Fibroblast of skin of abdomen (primary cell): Measurements from ENCODE around the gene FOXP2.

Experiments
- DNase-seq: peaks from one replicate; pipeline ENCODE4 v3.0.0-alpha.2; 2013

Gene FOXP2

DNA sequence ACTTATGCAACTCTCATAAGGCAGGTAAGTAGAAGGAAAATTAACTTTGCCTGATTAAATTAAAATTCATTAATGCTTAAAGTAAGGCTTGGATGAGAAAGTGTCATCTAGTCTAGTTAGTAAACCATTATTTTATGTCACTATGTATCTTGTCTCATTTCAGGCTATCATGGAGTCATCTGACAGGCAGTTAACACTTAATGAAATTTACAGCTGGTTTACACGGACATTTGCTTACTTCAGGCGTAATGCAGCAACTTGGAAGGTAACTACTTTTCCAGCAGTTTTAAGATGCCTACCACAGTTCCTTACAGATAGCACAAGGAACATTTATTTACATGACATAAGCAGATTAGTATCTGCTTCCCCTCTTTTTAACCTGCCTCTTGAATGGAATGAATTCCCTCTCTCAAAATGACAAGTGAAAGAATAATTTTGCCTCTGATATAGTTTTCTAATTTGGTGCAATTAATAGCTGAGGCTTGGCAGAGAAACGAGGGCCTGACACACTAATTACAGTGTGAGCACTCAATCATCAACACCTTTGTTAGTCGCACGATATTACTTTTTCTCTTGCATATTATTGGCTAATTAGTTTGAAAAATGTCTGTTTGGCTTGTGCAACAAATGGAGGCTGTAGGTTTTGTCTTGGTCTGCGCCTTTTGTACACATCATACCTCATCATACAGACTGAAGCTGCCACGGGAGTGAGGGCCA, 245.0 kb downstream of the FOXP2 start:
- DNase-seq, result no peak

DNA sequence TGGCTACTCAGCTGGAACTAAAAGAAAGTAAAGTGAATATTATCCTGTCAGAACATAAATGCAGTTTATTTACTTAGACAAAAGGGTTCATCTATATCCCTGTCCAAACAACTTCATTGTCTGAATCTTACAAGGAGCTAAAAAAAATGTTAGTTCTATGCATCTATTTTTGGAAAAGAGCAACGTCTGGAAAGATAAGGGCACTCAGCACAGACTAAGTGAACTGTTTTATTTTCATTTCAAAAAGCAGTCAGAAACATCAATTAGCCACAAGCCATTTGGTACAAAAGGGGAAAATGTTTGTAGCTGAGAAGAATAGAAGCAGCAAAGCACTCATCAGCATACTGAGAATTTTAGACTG, 245.5 kb downstream of the FOXP2 start:
- DNase-seq, result no peak

- no peak for DNase-seq
These were observed 246.1 kb downstream of the FOXP2 start for GRCh38 chr7:114660753-114661152.

- no peak for DNase-seq
These were observed 247.5 kb downstream of the FOXP2 start for GRCh38 chr7:114662002-114662677.

DNA sequence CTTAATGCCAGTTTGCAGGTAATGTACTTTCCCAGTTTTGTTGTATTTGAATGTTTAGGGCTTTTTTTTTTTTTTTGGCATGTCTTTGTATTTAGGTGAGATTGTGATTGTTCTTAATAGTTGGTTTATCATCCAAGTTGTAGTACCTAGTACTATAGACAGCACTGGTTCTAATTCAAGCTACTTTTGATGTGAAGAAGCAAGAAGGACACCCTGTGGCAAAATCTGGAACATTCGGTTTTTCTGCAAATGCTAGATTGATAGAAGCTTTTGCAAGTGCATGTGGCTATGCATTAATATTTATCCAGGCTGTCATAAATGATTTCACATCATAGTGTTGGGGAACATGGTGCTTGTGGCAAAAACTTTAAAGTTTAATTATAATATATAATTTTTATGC, 248.9 kb downstream of the FOXP2 start:
- DNase-seq, result peak; percentile 32

DNA sequence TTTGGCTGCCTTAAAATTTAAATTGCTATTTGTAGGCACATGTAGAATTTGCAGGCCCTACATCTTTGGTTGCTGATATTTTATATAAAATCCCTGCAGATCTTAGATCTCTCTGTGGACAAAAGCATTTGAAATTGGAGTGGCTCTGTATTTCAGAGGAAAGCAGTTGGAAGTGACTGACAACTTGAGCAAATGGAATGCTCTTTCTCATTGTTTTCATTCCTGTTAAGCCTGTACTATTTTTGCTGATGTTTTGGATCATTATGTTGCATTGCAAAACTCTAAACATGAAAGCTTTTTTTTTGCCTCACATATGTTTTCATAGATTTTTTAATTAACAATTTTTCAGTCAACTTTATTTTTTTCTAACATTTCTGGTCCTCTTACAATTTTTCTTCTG, 256.1 kb downstream of the FOXP2 start:
- peak; percentile 18 for DNase-seq

DNA sequence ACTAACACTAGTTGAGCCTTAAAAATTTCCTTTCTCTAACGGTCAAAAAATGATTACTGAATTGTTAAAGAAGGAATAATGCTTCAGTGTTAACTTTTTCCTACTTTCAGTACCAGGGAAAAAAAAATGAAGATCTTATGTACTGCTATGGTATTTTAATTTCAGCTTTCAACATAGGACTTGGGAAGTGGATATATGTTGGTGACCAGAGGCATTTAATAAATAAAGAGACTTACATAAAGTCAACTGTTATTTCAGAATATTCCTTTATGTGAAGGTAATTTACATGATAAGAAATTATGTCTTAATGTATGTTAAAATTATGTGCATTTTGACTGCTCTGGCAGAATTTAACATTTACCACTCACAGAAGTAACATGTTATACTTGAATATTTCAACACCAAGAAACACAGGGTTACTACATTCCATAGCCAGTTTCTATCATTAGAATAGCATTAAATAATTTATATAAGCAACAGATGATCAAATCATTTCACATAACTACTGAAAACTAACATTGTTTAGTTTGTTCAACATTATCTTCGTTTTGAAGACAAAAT, 257.0 kb downstream of the FOXP2 start:
- DNase-seq, result no peak

- DNase-seq, result no peak
These were observed 263.5 kb downstream of the FOXP2 start for GRCh38 chr7:114678116-114678515.

- no peak for DNase-seq
These were observed 272.6 kb downstream of the FOXP2 start for GRCh38 chr7:114687238-114687637.

DNA sequence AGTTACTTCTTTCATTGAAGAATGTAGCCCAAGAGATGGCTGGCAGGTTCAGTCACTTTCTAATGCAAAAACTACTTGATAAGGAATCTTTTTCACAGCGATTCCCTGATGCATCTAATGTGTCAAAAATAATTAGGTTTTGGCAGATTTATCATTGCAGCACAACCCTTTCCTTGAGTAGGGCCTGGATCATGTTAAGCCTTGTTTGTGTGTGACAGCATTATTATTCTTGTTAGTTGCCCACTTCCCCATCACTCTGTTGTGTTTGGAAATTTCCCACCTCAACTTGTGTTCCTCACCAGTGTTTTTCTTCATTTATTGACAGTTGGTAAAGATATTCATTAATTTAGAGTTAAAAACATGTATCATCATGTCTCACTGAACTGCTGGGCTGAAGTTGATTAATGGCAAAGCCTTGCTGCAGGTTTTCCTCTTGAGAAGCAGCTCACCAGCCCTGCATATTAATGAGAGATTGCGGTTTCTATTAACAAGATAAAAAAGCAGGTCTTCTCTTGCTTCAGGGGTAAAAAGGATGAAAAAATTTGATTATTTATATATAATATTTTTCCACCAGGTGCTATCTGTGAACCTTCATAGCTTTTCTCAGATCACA, 273.9 kb downstream of the FOXP2 start:
- no peak for DNase-seq

DNA sequence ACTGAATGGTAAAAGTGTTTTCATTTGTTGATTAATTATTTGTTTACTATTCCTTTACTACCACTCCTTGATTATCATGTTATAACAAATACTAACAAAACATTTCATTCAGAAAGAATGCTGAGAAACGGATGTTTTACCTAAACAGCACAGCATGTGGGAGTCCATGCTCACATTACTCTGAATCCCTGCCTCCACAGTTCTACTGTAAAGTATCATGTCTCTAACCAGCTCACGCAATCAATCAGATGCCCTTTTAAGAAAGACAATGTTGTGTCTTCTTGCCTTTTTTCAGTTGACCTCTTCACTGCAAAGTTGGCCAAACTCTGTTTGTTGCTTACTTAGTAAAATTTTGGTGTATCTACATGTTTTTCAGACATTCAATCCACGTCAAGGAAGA, 274.8 kb downstream of the FOXP2 start:
- DNase-seq, result no peak

- DNase-seq, result no peak
These were observed 277.0 kb downstream of the FOXP2 start for GRCh38 chr7:114691605-114692004.

DNA sequence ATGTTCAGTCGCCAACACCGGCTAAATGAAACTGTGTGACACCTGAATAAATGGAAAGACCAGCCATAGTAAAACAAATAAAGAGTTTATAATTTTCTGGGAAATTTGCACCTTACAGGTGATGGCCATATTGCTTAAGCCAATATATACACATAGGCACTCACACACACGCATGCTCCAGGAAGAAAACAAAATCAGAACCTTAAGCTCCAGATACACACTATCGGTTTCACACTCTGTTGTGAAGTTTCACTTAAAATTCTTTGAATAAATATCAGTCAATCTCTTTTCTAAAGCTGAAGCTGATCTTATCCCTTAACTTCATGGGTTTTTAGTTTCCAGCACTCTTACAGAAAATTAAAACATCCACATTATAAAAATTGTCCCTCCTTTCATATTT, 280.6 kb downstream of the FOXP2 start:
- DNase-seq, result no peak

DNA sequence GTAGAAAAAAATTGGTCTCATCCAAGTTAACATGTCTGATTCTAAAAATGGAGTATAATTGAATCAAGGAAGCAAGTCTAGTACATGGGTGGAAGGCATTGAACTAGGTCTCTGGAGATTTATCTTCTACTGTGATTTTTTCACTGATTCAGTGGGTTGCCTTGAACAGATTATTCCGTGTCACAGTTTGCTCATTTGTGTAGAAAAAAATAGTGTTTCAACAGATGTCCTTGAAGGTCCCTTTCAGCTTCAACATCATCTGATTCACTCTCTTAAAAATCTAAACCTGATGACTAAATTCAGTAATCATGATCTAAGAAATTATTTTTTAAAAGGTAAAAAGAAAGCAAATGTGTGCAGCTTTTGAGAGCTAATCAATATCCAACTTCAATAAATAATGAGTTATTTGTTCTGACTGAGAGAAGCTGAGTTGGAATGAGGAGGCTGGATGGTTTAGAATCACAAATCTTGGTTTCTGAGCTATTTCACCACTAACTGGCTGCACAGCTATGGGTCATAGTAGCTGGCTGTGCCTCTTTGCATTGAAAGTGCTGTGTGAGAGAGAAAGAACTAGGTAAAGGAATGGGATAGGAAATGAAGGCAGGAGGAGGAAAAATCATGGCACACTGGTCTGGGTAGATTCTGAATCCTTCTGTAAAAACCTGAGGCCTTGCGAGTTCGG, 285.8 kb downstream of the FOXP2 start:
- no peak for DNase-seq

- peak; percentile 4 for DNase-seq
These were observed 289.1 kb downstream of the FOXP2 start for GRCh38 chr7:114703677-114704076.

- no peak for DNase-seq
These were observed 294.0 kb downstream of the FOXP2 start for GRCh38 chr7:114708646-114709045.

DNA sequence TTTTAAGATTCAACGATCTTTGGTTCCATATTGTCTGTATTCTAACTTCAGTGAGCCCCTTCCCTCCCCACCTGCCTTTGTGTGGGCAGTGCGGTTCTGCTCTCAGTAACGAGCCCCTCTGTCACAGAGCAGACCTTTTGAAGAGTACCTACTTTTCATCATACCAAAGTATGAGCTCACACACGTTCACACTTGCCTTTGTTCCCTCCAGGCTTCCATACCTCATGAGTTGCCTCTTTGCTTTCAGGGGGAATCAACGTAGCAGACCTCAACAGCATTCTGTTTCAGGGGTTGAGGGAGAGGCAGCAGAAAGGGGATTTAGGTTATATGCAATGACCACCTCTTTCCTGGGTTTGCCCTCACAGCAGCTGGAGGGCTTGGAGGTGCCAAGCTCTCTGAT, 295.9 kb downstream of the FOXP2 start:
- no peak for DNase-seq

DNA sequence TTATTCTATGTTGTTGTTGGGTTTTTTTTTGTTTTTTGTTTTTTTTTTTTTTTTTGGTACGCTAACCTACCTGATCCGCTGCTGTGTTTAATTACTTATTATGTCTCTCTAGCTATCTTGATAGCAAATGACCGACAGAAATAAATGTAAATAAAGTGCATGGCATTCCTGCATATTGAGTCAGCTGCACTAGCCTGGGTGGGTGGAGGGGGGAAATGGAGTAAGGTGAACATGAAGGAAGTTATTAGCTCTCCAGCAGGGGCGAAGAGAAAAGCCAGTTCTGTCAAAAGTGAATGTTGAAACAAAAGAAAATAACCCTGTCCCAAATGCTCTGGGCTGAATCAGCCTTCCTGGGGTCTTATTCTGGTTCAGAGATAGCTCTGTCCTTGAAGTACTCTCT, 296.6 kb downstream of the FOXP2 start:
- no peak for DNase-seq

DNA sequence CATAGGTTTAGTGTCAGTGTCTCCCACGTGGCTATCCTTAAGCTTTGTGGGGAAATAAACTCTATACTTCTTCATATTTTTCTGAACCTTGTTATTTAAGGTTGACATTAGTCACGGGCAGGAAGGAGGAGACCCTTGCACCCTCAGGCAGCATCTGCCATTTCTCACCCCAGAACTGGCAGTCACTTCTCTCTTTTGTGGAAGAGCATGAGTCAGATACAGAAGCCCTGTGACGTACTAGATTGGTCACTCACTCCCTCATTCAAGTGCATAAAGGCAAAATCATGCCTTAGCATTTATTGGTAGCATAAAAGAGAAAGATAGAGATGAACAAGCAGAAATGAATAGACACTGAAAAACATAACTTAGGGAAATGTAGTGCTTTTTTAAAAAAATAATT, 301.3 kb downstream of the FOXP2 start:
- DNase-seq, result no peak

DNA sequence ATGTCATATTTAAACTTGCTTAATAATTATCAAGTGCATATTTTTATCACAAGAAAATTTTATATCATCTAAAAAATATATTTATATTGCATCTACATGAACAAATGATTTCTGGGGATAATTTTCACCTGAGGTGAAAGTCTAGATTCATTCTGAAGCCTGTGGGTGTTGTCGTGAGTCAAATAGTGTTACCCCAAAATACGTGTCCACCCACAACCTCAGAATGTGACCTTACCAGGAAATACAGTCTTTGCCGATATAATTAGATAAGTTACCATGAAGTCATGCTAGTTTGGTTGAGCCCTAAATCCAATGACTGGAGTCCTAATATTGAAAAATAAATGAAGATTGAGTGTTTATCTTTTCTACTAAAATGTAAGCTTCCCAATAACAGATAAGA, 304.2 kb downstream of the FOXP2 start:
- no peak for DNase-seq

- DNase-seq, result peak; percentile 45
These were observed 306.1 kb downstream of the FOXP2 start for GRCh38 chr7:114720725-114721124.

DNA sequence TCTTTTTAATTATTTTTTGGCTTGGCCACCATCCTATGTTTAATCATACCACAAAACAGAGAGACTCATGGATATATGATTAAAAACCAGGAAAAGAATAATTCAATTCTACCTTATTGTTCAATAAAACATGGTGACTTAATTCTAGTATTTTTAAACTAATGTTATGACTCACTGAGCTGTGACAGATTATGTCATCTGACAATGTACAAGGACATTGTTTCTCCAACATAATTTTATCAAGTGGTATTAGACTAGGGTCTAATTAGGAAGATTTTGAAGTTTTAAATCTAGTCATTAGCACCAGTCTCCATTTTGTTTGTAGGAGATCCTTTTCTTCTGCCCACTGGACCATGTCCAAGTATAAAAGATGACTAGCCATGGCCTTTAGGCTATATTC, 307.9 kb downstream of the FOXP2 start:
- no peak for DNase-seq

DNA sequence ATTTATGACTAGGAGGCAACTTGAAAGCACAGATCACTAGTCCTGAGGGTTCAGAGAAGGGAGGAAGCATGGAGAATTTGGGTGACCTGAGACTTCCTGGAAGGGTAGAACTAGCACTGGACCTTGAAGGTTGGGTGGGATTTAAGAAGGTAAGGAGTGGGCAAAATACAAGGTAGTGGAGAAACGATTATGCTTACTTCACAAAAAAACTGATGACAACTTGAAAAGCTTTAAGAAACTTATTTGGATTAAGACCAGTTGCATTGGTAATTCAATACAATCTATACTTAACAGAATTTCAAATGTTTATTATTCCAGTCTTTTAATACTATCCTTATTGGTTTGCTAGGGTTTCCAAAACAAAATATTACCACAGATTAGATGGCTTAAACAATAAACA, 308.7 kb downstream of the FOXP2 start:
- no peak for DNase-seq
